Mesothelial cell of epicardium (in vitro differentiated cells): ENCODE data around the gene ANAPC16. TPM values are rescaled to one million over a fixed set of nuclear protein-coding genes. Genes with fewer than 3 reads are reported as not detected.

Source experiments
- DNase-seq, 2 experiments: peaks; one replicate each; pipeline ENCODE4 v3.0.0; 2021; ENCODE audit warnings: low spot score in 2 of 2; ENCODE audit not compliant: unreplicated experiment in 2 of 2
- H3K27ac Mint-ChIP-seq: 2 replicates; pipeline ENCODE4 v1.8.0; 2021; ENCODE audit warnings: mixed read lengths
- H3K27me3 Mint-ChIP-seq: 2 replicates; pipeline ENCODE4 v1.8.0; 2021; ENCODE audit warnings: low read depth, mixed read lengths
- H3K36me3 Mint-ChIP-seq: 2 replicates; pipeline ENCODE4 v1.8.0; 2021; ENCODE audit warnings: mixed read lengths
- H3K4me1 Mint-ChIP-seq: 2 replicates; pipeline ENCODE4 v1.8.0; 2021; ENCODE audit warnings: mixed read lengths
- H3K4me3 Mint-ChIP-seq: 2 replicates; pipeline ENCODE4 v1.8.0; 2021; ENCODE audit warnings: mild to moderate bottlenecking, moderate library complexity, mixed read lengths
- H3K9me3 Mint-ChIP-seq: 2 replicates; pipeline ENCODE4 v1.8.0; 2021; ENCODE audit warnings: mixed read lengths
- total RNA-seq: library from RNA; stranded (reverse); gene quantifications from 3 replicates; pipeline ENCODE4 v1.2.1, GENCODE V29; 2021
- TF ChIP-seq, protein P1 (sequence below): fragments of 200-600 bp; sonication (generic); IDR thresholded peaks from one replicate; pipeline ENCODE4 v1.5.0; 2021; ENCODE audit warnings: antibody characterized with exemption; ENCODE audit not compliant: unreplicated experiment

ANAPC16 gene
- total RNA-seq, 1 donor from 2014 or later, result 80.5 TPM

DNA sequence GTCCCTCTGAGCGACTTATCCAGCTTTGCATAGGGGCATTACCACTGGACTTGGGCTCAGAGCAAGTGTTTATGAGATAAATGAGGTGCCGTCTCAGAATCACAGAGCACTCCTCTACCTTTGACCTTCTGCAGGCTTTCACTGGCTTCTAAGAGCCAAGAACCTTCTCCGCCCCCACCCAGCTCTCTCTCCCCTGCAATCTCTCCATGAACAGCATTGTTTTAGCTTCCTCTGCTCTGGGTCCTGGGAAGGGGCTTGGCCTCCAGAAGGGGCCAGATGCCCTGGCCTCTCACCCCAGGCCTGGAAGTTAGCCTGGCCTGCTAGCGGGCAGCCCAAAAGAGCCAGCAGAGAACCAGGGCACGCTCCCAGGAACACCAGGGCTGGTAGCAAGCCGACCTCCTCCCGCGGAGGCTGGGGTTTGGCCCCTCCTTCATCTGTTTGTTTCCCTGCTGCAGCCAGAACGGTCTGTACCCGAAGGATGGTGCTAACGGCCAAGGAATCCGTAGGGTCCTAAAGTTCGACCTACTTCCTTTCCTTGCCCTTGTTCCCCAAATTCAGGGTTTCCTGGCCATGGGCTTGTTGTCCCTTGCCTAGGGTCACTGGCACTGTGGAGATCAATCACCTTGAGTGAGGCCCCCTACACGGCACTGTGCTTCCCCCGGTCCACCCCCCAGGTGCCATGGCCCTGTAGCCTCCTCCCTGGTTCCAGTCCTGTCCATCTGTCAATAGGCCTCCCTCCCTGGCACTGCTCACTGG is 39.2 kb downstream of the ANAPC16 start:
- TF ChIP-seq, protein P1, sequence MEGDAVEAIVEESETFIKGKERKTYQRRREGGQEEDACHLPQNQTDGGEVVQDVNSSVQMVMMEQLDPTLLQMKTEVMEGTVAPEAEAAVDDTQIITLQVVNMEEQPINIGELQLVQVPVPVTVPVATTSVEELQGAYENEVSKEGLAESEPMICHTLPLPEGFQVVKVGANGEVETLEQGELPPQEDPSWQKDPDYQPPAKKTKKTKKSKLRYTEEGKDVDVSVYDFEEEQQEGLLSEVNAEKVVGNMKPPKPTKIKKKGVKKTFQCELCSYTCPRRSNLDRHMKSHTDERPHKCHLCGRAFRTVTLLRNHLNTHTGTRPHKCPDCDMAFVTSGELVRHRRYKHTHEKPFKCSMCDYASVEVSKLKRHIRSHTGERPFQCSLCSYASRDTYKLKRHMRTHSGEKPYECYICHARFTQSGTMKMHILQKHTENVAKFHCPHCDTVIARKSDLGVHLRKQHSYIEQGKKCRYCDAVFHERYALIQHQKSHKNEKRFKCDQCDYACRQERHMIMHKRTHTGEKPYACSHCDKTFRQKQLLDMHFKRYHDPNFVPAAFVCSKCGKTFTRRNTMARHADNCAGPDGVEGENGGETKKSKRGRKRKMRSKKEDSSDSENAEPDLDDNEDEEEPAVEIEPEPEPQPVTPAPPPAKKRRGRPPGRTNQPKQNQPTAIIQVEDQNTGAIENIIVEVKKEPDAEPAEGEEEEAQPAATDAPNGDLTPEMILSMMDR, result no peak
- Mint-ChIP-seq H3K4me3 (peak overlapping the region; percentile 53), H3K9me3 (no peaks in the 10 kb centered on the region), H3K4me1 (peaks cover 64% of the 10 kb centered on the region), H3K27me3 (no peaks in the 10 kb centered on the region), H3K27ac (peak overlapping the region; percentile 96), H3K36me3 (no peaks in the 10 kb centered on the region)
- no peak for DNase-seq

DNA sequence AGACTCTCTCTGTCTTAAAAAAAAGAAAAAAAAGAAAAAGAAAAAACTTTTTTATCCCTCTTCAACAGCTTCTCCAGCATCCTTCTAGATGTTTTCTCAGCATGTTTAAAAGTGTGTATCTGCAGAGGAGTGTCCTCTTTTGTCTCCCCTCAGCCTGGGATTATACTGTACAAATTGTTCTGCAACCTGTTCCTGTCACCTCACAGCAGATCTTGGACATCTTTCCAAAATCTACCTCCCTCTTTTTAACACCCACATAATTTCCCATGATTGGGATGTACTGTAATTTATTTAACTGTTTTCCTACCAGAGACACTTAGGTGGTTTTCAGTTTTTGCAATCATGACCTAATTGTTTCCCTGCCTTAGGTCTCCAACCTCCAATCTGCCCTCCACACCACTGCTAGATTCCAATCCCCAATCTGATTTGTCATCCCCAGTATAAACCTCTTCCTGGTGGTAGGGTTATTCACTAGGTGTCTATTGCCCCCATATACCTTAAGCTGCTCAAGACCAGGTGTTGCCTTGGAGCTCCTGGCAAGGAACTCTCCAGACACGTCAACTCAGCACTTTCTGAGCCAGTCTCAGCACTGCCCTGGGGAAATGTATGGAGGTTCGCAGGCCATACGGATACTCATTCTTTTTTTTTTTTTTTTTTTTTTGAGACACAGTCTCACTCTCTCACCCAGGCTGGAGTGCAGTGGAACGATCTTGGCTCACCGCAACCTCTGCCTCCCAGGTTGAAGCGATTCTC is 40.3 kb downstream of the ANAPC16 start:
- H3K9me3 Mint-ChIP-seq, result no peaks in the 10 kb centered on the region
- H3K27ac Mint-ChIP-seq, result peak overlapping the region; percentile 68
- H3K27me3 Mint-ChIP-seq, result no peaks in the 10 kb centered on the region
- H3K4me1 Mint-ChIP-seq, result peaks cover 68% of the 10 kb centered on the region
- H3K4me3 Mint-ChIP-seq, result no peak overlapping the region
- DNase-seq, result no peak
- TF ChIP-seq, protein P1, result no peak
- H3K36me3 Mint-ChIP-seq, result no peaks in the 10 kb centered on the region

DNA sequence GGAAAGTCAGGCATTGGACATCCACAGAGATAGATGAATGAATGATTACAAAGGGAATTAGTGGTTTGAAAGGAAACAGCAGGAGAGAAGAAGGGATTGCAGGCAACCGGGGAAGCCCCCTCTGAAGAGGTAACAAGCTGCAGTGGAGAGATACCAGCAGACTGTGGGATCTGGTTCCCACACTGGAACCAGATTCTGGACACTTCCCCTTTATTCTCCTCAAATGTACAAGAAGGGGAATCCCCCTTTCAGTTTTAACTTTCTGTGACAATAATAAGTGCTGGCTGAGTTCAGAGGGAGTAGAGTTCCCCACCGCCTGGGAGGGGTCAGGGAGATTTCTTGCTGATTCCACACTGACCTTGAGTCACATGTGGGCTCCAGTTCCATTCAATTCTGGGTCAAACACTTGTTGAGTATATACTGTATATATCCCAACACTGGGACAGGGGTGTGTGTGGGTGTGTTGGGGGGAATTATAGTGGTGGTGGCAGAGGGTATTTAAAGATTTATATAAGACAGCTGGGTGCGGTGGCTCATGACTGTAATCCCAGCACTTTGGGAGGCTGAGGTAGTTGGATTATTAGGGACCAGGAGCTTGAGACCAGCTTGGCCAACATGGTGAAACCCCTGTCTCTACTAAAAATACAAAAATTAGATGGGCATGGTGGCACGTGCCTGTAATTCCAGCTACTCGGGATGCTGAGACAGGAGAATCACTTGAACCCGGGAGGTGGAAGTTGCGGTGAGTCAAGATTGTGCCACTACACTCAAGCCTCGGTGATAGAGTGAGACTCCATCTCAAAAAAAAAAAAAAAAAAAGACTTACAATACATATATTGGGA is 41.5 kb downstream of the ANAPC16 start:
- TF ChIP-seq, protein P1, result no peak
- Mint-ChIP-seq H3K9me3 (no peaks in the 10 kb centered on the region), H3K4me1 (peaks cover 68% of the 10 kb centered on the region), H3K27me3 (no peaks in the 10 kb centered on the region), H3K4me3 (no peak overlapping the region), H3K36me3 (no peaks in the 10 kb centered on the region), H3K27ac (peak overlapping the region; percentile 89)
- DNase-seq, result no peak

DNA sequence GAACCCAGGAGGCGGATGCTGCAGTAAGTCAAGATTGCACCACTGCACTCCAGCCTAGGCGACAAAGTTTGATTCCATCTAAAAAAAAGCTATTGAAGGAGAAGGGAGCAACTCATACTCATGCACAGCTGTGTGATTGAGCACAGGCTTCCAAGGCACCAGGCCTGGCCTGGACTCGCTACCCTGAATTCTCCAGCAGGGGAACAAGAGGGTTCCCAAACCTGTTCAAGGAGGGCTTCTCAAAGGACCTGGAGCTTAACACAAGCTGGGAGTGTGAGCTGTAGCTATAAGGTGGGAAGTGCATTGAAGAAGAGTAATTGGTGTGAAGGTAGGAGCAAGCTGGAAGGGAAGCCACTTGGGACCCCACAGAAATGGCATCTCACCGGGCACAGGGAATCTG is 42.8 kb downstream of the ANAPC16 start:
- Mint-ChIP-seq H3K4me3 (no peak overlapping the region), H3K27me3 (no peaks in the 10 kb centered on the region), H3K9me3 (no peaks in the 10 kb centered on the region), H3K4me1 (peaks cover 60% of the 10 kb centered on the region), H3K36me3 (no peaks in the 10 kb centered on the region), H3K27ac (peak overlapping the region; percentile 77)
- TF ChIP-seq, protein P1, result no peak
- no peak for DNase-seq

GRCh38 chr10:72259491-72260238 is 43.9 kb downstream of the ANAPC16 start:
- Mint-ChIP-seq H3K4me3 (peak overlapping the region; percentile 70), H3K9me3 (no peaks in the 10 kb centered on the region), H3K4me1 (peaks cover 61% of the 10 kb centered on the region), H3K27me3 (no peaks in the 10 kb centered on the region), H3K36me3 (no peaks in the 10 kb centered on the region), H3K27ac (peak overlapping the region; percentile 98)
- TF ChIP-seq, protein P1, result no peak
- DNase-seq, result no peak
